Measurements from ENCODE around the gene CNOT1.

DNA sequence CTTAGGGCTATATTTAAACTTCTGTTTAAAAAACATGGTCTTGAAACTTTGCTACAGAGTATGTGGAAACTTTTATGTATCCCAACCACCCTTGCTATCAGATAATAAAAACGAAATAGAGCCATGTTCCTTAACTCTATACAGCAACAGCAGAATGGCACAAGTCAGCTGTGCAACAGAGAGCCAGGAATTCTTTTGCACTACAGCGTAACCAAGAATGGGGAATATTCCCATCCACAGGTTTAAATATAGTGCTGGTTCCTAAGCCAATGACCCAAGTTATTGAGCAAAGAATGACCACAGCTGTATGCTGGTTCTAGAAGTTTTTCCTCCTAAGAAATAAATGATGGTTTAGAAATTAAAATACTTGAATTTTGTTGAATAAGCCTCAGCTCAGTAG lies 81.2 kb downstream of the CNOT1 start:
- TF ChIP-seq, protein P1, sequence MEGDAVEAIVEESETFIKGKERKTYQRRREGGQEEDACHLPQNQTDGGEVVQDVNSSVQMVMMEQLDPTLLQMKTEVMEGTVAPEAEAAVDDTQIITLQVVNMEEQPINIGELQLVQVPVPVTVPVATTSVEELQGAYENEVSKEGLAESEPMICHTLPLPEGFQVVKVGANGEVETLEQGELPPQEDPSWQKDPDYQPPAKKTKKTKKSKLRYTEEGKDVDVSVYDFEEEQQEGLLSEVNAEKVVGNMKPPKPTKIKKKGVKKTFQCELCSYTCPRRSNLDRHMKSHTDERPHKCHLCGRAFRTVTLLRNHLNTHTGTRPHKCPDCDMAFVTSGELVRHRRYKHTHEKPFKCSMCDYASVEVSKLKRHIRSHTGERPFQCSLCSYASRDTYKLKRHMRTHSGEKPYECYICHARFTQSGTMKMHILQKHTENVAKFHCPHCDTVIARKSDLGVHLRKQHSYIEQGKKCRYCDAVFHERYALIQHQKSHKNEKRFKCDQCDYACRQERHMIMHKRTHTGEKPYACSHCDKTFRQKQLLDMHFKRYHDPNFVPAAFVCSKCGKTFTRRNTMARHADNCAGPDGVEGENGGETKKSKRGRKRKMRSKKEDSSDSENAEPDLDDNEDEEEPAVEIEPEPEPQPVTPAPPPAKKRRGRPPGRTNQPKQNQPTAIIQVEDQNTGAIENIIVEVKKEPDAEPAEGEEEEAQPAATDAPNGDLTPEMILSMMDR (IDR thresholded peaks at IDR 0.05; ENCODE audit: low read depth, low read length): no peak
- no peak for TF ChIP-seq EZH2phosphoT487 (IDR thresholded peaks at IDR 0.05; ENCODE audit: low read depth)
